RPMI8226 (cell line): Measurements from ENCODE around the gene TFF3.
"Not testable (repeated sequence)": the region's sequence is repeated elsewhere in the genome, so short reads cannot be mapped to it uniquely, and the experiment has no call there.

Experiments used
- DNase-seq: peaks from one replicate; pipeline ENCODE4 v3.0.0-alpha.2; 2015

Gene TFF3

DNA sequence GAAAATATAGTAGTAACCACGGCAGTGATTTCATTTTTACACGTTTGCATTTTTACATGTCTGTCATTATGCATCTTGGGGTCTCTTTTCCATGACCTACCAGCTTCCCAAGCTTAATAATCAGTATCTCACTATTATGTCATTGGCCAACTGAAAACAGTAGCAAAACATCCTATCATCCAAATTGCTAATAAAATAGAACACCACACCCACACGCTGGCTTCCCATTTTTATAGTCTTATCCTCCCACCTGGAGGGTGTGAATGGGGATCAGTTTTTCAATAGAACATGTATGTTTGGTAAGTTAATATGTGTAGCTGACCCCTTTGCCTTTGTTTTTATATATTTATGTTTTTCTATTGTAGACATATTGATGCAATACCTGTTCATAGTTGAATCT lies 11.8 kb downstream of the TFF3 start:
- no peak for DNase-seq

DNA sequence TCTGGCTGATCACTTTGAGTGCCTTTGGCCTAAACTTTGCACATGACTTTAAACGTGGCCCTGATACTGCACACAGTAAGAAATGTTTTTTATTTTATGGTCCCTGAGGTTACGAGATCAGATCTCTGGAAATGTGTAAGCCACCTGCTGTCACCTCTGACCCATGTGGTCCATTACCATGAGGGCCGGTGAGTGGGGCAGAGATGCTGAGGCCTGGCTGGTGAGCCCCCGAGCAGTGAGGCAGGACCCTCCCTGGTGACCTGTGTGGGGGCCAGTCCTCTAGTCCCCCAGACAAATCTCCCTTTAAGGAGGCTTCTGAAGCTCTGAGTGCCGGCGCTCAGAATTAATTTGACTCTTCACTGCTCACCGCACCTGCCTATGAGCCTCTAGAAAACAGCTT lies 12.4 kb downstream of the TFF3 start:
- no peak for DNase-seq

DNA sequence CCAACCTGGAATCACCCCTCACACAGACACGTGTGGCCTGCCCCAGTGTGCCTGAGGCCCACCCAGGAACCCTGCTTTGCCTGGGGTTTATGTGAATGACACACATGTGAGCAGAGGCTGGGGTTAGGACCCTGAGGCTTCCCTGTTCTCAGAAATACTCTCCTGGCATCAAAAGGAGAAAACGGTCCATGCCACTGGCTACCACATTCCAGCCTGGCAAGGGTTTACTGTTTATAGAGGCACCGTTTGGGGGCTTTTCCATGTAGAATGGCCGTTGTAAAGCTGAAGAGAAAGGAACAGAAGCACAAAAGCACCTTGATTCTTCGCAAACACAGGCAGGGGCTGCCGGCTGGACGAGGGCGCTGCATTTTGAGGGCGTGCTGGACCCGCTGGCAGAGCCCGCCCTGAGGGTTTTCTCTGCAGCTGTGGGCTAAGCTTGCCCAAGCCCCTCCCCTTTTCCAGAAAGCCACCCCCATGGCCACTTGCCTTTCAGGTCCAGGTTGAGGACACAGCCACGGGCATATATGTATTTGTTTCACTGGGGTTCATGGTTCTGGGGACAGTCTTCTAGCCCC lies 13.0 kb downstream of the TFF3 start:
- DNase-seq = no peak

DNA sequence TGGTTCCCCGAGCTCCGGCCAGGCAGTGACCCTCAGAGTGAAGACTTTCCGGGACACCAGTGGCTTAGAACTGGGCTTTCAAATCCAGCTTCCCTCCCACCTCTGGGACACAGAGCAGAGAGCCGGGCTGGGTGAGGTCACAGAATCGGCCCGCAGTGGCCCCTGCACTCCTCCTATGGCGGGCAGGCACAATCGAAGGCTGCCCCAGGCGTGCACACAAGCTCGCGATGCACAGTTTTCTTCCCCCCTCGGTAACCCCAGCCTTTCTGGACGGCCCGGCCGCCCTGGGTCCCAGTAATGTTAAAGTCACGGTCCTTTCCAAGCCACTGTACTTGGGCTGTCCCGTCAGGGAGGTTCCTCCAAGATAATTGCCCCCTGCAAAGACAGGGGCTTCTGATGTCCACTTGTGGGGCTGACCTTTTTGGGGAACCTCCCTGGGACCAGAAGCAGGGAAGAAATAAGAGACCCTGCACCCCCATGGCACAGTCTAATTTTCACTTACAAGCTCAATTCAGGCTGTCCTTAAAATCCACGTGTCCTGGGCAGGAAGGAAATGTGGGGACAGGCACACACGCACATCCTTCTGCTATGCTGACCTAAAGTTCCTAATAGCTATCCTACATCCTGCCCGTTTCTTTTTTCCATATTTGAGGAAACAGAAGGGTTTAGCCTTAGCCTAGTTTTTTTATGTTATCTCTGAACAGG lies 13.7 kb downstream of the TFF3 start:
- no peak for DNase-seq

DNA sequence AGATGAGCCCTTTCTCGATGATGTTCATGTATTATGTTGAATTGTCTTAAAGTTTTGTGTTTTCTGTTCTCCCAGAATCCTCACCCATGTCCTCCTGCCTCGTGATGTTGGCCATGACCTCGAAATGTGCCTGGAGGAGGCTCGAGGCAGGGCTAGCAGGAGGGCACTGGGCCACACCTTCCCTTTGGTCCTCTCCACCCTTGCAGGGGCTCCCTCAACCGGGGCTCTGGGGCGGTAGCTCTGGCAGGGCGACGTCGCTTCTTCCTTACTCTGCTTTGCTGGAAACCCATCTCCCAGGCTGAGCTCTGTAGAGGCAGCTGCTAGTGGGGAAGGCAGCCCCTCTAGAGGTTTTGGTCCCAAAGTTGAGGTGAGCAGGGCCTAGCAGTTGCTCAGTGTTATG lies 14.3 kb downstream of the TFF3 start:
- DNase-seq = no peak

DNA sequence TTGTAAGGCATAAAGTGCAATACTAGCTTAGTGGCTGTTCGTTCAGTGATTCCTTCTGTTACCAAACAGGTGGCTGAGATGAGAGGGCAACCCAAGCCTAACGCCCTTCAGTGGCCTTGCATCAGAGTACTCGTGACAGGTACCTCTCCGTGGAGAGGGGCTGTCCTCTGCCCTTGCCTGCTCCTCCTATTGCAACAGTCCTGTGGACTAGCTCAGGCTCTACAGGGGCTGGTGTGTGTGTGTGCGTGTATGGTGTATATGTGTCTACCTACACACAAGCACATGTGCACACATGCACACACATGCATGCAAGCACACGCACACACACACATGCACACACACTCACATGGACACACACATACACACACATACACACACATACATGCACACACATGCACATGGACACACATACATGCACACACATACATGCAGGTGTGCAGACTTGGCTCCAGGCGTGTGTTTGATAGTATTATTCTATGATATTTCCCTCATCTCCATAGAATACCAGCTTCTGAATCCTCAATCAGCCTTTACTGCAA lies 15.1 kb downstream of the TFF3 start:
- DNase-seq = no peak

DNA sequence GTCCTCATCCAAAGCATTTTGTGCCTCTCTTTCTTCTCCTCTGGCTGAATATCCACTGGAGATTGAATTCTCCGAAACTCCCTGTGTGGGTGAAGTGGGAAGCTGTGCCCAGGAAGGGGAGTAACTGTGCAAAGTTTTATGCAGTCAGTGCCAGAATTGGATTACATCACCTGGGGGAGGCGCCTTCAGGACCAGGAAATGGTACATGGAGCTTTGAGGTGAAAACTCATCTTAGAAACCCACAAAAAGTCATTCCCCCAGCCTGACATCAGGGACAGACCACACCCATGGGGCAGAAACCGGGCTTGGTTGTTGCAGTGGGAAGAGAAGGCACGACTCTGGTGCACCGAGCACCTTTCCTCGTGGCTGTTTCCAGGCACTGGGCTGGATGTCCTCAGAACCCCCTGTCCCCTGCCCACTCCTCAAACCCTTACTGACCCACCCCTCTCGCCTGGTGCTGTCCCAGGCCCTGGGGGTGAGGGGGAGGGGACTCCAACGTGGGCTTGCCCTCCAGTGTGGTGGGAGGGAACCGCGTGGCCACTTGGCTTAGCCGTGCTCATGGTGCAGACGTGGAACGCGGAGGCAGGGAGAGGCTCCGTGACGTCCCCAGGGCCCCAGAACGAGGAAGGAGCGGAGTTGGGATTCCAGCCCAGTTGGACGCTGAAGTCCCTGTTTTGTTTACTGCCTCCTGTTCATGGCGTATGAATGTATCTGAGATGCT lies 15.7 kb downstream of the TFF3 start:
- DNase-seq = no peak

DNA sequence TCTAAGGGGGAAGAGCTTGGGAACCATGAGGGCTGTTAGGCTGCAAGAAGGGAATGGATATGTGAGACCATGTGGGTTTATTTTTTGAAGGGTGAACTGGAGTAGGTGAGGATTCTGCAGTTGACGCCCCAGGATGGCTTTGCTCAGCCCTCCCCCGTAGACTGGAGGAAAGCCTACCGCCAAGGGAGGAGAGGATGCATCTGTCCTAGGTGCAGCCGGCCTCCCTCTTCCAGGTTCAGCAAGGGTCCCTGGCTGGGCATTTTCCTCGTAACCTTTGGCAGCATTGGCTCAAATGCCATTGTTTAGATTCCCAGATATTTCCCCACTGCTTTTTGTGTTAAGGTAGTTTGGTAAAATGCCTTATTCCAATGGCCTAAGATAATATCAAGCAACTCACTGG lies 16.6 kb downstream of the TFF3 start:
- no peak for DNase-seq

DNA sequence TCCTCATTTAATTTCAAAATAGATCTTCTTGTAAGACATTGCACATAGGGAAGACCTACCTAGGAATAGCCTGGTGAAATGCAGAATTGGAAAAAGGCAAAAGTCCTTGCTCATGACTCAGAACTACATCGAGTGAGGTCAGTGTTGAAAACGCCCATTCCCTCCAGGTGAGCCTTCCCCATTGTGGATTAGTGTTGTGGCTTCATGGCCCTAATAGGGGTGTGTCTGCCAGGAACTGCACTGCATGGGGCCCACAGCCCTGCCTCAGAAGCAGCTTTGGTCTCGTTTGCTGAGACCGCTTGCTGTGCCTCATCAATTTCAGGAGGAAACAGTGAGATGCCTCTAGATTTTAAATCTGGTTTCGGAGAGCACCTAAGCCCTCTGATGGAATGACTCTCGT lies 17.0 kb downstream of the TFF3 start:
- DNase-seq = no peak

DNA sequence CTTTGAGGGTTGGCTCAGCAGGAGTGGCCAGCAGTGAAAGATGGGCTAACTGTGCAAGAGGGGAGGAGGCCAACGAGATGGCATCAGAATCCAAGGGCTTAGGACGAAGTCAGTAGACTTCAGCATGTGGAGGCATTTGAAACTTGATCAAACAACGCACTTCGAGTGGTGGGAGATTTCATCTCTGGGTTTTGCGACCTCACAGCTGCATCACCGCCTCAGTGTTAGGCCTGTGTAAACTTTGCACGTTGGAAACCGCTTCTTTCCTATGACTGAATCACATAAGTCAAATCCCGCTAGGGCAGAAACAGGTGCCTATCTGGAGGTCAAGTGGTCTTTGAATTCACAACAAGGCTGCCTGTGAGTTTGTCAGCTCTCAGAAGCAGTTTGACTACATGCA lies 17.8 kb downstream of the TFF3 start:
- DNase-seq = no peak

DNA sequence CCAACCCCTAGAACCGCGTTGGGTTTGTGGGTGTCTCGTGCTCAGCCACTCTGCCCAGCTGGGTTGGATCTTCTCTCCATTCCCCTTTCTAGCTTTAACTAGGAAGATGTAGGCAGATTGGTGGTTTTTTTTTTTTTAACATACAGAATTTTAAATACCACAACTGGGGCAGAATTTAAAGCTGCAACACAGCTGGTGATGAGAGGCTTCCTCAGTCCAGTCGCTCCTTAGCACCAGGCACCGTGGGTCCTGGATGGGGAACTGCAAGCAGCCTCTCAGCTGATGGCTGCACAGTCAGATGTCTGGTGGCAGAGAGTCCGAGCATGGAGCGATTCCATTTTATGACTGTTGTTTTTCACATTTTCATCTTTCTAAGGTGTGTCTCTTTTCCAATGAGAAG lies 18.7 kb downstream of the TFF3 start:
- no peak for DNase-seq

DNA sequence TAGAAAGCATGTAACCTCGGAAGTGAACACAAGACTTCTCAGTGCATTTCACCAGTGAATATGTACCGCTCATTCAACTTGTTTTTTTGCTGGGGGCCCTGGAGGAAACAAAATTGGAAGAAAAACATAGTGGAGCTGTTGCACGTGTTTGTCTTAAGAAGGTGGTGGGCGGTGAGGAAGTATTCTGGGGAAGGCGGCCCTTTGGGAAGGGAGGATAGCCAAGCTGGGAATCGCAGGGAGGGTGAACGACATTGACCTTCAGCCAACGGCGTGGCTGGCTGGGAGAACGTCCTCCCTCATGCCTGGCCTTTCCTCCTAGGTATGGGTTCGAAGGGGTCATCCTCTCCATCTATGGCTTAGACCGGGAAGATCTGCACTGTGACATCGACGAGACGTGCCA lies 19.4 kb downstream of the TFF3 start:
- DNase-seq = no peak

DNA sequence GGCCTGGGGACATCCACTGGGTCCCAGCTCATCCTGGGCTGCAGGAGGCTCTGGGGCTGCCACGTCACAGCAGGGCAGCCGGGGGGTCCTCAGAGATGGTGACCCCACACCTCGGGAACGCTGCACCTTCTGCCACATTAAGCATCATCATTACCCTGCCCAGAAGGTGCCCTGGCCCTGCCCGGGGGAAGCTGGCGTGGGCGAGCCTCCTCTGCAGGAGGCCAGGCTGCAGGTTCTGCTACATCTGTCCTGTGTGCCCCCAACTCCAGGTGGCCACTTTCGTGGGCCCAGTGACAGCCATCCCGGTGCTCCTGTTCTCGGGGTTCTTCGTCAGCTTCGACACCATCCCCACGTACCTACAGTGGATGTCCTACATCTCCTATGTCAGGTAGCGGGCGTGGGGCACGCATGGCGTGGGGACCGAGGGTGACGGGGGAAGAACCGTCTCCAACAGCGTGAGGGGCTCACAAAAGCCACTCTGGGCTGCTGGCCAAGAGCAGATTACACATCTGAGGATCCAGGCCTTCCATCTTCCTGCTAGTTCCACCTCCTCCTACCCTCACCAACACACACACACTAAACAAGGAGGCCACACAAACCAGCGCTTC lies 20.8 kb downstream of the TFF3 start:
- DNase-seq = no peak

DNA sequence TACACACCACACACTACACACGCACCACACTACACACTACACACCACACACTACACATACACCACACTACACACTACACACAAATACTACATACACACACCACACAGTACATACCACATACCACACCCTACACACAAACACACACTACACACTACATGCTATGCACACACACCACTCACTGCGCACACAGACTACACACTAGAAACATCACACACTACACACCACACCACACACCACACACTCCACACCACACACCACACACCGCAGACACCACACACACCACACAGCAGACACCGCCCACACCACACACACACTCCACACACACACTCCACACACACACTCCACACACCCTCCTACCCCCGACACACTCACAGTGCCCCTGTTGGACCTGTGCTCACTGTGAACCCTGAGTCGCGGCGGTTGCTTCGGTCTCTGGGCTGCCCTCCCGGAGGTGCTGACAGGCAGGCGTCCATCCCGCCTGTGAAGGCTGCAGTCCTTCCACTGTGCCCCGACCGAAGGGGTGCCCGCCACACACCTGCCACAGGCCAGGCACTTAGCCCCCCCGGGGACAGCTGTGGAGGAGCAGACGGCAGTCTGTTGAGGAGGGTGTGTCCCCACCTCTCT lies 21.4 kb downstream of the TFF3 start:
- no peak for DNase-seq

DNA sequence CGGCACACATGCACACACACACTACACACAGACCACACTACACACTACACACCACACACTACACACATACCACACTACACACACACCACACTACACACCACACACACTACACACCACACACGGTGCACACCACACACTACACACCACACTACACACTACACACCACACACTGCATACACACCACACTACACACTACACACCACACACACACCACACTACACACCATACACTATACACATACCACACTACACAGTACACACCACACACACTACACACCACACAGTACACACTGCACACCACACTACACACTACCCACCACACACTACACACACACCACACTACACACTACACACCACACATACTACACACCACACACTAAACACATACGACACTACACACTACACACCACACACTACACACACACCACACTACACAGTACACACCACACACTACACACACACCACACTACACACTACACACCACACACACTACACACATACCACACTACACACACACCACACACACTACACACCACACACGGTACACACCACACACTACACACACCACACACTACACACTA lies 22.6 kb downstream of the TFF3 start:
- not testable (repeated sequence) for DNase-seq

DNA sequence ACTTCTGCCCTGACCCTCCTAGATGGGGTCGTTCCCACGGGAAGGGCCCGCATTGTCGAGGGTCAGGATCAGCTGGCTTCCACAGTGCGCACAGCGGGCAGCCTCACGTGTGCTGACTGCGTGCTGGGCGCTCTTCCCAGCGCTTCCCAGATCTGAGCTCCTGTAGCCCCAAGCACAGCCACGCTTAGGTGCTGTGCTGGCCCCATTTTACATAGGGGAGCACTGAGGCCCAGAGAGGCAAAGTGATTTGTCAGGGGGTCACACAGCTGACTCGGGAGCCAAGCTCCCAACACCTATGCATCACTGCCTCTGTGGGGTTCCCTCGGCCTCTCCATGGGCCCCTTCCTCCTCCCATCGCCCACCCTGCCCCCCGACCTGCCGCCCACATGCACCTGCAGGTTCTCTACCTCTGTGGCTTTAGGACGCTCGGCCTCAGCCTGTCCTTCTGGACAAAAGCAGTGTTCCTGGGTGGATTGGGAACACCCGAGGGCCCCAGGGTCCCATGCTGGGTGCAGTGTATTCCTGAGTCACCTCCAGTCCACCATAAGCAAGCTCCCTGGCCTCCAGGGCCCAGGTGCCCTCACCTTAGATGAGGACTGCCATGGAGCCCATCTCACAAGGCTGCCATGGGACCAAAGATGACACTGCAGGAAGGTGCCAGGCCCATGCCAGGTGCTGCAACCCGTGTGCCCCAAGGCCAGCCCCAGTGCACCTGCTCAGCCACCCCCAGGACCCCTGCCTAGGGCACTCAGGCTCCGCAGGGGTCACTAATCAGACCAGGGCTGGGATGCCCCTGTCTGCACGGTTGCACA lies 23.3 kb downstream of the TFF3 start:
- no peak for DNase-seq

DNA sequence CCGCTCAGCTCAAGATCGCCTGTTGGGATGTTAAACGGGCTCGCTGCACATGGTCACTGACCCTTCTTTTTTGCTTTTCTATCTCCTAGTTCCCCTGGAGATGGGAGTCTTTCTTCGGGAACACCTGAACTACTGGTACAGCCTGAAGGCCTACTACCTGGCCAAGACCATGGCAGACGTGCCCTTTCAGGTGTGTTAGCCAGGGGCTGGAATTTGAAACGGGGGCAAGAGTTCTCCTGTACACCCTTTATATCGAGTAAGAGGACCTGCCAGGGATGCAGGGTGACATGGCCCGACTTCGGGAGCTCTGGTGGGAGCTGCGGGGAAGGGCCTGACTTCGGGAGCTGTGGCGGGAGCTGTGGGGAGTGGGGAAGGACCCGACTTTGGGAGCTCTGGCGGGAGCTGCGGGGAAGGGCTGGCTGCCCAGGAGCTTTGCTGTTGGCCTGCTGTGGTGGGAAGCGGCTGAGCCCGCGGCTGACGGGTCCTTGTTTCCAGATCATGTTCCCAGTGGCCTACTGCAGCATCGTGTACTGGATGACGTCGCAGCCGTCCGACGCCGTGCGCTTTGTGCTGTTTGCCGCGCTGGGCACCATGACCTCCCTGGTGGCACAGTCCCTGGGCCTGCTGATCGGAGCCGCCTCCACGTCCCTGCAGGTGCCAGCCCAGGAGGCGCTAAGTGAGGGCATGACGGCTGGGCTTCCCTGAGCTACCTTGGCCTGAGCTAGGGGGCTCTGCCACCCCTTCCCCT lies 24.0 kb downstream of the TFF3 start:
- DNase-seq = no peak

DNA sequence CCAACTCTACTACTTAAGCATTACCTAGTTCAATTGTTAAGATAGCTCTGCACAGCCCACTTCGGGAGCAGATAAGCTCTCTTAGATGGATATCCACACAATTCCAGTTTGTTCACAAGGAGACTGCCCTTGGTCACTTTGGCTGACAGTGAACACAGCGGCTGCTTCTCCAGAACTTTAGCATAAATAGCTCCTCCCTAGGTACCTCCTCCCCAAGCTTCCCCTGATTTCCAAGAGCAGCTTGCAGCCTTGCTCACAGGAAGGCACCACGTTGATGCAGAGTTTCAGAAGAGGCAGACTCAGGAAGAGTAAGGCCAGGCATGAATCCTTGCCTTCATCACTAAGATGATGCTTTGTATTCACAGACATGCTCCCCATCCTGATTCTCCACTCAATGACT lies 24.7 kb downstream of the TFF3 start:
- no peak for DNase-seq

DNA sequence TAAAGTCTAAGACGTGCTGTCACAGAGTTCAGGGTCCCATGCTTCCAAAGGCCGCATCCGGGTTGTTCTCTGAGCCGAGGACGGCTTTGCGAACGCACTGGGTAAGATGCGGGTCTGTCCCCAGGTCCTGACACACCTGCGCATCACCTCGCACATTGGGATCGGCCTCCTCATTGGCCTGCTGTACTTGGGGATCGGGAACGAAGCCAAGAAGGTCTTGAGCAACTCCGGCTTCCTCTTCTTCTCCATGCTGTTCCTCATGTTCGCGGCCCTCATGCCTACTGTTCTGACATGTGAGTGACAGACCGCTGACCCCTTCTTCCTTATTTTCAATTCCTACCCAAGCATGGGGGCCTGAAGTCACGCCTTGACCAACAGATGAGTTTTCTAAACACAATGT lies 25.3 kb downstream of the TFF3 start:
- DNase-seq = no peak

DNA sequence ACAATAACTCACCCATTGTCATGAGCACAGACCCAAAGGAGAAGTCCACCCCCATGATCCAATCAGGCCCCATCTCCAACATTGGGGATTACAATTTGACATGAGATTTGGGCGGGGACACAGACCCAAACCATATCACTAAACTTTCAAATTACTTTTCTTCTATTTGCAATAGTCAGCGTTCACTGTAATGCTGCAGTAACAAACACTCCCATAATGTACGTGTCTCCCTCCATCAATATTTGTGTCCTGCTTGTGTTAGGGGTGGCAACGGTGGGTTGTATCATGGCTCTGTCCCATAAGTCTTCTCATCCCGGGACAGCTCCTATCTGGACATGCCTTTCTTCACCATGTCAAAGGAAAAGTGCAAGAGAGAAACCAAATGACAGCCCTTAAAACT lies 26.2 kb downstream of the TFF3 start:
- DNase-seq = no peak
